Glutamatergic neuron (in vitro differentiated cells): ENCODE results near the gene HRG. TPM values are rescaled to one million over a fixed set of nuclear protein-coding genes. Genes with fewer than 3 reads are reported as not detected.
"Not testable (repeated sequence)": the region's sequence is repeated elsewhere in the genome, so short reads cannot be mapped to it uniquely, and the experiment has no call there.

Experiments used
- DNase-seq: peaks from one replicate; pipeline ENCODE4 v3.0.0; 2022
- H3K27ac Mint-ChIP-seq: one replicate; pipeline ENCODE4 v1.8.0; 2020; ENCODE audit warnings: mild to moderate bottlenecking, mixed read lengths, inconsistent platforms; ENCODE audit not compliant: unreplicated experiment
- H3K27me3 Mint-ChIP-seq: one replicate; pipeline ENCODE4 v1.8.0; 2020; ENCODE audit warnings: mild to moderate bottlenecking, moderate library complexity, mixed read lengths, inconsistent platforms; ENCODE audit not compliant: unreplicated experiment
- H3K36me3 Mint-ChIP-seq: one replicate; pipeline ENCODE4 v1.8.0; 2020; ENCODE audit warnings: mild to moderate bottlenecking, mixed read lengths, inconsistent platforms; ENCODE audit not compliant: unreplicated experiment
- H3K4me1 Mint-ChIP-seq: one replicate; pipeline ENCODE4 v1.8.0; 2020; ENCODE audit warnings: mild to moderate bottlenecking, low read depth, mixed read lengths, inconsistent platforms; ENCODE audit not compliant: unreplicated experiment
- H3K4me3 Mint-ChIP-seq: one replicate; pipeline ENCODE4 v1.8.0; 2020; ENCODE audit warnings: mild to moderate bottlenecking, mixed read lengths, inconsistent platforms; ENCODE audit not compliant: unreplicated experiment
- H3K9me3 Mint-ChIP-seq: one replicate; pipeline ENCODE4 v1.8.0; 2020; ENCODE audit warnings: mild to moderate bottlenecking, moderate library complexity, mixed read lengths, inconsistent platforms; ENCODE audit not compliant: unreplicated experiment
- total RNA-seq: library from RNA; stranded (reverse); fragmentation: NEBNext Ultra II Directional; extraction: Animal tissue kit (Norgen Biotek cat#: 25700); gene quantifications from one replicate; pipeline ENCODE4 v1.2.1, GENCODE V29; 2021; ENCODE audit not compliant: unreplicated experiment
- TF ChIP-seq, protein P1 (sequence below): fragments of 200-600 bp; sonication (generic); IDR thresholded peaks from one replicate; pipeline ENCODE4 v1.5.0; 2021; ENCODE audit not compliant: partially characterized antibody, unreplicated experiment

HRG gene
- total RNA-seq, 1 donor from 2014 or later: not detected

DNA sequence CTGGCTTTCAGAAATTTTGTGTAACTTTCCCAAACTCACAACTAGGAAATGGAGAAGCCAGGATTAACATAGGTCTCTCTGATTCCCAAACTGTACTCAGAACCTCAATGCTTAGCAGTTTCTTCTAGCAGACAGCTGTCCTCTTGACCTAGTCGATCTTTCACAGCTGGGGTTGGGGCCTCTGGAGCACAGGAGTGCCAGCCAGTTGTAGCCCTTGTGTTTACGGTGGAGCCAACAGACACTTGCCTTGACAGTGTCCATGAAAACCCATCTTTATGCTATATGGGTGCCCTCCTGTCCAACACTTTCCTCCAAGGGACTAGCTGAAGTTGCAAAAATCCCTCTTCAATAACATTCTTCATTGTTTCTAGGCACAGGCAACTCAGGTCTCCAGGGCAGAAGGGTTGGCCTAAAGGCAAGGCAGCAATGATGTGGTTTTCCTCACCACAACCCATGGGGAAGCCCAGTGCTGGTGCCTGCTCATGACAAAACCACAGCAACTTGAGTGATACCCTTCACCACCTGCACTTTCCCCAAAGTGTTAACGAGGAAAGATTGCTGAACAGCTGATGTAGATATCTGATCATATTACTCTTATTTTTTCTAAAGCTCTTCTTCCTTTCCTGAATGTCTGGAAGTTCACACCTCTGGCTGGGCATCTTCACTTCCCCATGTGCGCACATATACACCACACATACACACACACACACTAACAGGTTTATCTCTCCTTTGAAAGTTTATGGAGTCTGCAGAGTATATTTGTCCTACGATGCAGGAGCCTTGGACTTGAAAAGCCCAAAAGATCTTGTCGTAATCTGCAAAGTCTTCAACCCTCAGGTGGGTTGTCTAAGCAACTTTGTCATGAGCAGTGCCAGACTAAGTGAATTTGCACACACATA, 40.3 kb downstream of the HRG start:
- H3K27me3 Mint-ChIP-seq: no peaks in the 10 kb centered on the region
- H3K4me1 Mint-ChIP-seq: no peaks in the 10 kb centered on the region
- peaks cover 2% of the 10 kb centered on the region for H3K9me3 Mint-ChIP-seq
- H3K4me3 Mint-ChIP-seq: no peak overlapping the region
- no peak for DNase-seq
- no peaks in the 10 kb centered on the region for H3K36me3 Mint-ChIP-seq
- no peak overlapping the region for H3K27ac Mint-ChIP-seq
- TF ChIP-seq, protein P1, sequence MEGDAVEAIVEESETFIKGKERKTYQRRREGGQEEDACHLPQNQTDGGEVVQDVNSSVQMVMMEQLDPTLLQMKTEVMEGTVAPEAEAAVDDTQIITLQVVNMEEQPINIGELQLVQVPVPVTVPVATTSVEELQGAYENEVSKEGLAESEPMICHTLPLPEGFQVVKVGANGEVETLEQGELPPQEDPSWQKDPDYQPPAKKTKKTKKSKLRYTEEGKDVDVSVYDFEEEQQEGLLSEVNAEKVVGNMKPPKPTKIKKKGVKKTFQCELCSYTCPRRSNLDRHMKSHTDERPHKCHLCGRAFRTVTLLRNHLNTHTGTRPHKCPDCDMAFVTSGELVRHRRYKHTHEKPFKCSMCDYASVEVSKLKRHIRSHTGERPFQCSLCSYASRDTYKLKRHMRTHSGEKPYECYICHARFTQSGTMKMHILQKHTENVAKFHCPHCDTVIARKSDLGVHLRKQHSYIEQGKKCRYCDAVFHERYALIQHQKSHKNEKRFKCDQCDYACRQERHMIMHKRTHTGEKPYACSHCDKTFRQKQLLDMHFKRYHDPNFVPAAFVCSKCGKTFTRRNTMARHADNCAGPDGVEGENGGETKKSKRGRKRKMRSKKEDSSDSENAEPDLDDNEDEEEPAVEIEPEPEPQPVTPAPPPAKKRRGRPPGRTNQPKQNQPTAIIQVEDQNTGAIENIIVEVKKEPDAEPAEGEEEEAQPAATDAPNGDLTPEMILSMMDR: no peak

DNA sequence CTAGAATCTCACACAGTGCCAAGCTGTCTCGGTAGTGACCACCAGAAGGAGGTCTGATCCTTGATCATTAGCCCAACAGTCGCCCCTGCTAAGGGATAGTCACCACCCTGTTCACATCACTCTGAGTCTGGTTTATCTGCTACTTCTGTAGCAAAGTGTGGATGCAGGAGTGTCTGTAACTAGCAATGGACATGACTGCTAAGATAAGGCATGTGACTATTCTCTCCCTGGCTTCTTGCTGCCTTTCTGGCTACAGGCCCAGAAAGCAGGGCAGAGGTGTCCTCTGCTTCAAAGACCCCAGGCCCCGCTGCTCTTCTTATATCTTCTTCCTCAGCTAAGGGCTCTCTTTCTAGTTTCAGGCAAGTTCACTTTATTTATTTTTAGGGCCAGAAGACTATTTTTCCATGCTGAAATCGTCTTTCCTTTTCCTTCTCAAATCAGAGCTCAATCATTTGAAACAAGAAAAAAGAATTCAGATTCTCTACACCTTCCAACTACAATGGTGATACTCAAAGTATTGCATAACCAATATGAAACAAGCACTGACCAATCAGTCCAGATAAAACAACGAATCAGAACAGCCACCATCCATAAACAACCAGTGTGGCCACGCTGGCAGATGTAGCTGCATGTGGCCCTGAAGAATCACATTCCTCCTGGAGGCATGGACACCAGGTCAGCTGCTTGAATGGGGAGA, 43.3 kb downstream of the HRG start:
- H3K27ac Mint-ChIP-seq: no peak overlapping the region
- no peak for DNase-seq

DNA sequence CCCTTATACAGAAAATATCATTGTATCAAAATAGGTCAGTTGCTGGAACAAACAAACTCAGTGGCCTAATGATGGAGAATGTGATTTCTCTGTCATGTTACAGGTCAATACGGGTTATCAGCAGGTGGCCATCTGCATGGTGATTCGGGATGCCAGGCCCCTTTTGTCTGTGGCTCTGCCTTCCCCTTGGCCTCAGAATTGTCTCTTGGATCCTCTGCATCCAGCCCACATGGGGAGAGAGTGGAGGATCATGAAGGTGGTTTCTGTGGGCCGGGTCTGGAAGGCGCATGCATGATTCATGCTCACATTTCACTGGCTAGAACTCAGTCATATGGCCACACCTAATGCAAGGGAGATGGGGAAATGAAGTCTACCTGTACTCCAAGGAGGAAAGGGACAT, 44.9 kb downstream of the HRG start:
- not testable (repeated sequence) for H3K27ac Mint-ChIP-seq, H3K9me3 Mint-ChIP-seq, DNase-seq

More for the DNA sequence above, 43.3 kb downstream of the HRG start:
- no peak overlapping the region for H3K4me3 Mint-ChIP-seq
- TF ChIP-seq, protein P1: no peak
- H3K36me3 Mint-ChIP-seq: no peaks in the 10 kb centered on the region
- H3K4me1 Mint-ChIP-seq: no peaks in the 10 kb centered on the region
- no peaks in the 10 kb centered on the region for H3K27me3 Mint-ChIP-seq
- peaks cover 3% of the 10 kb centered on the region for H3K9me3 Mint-ChIP-seq

DNA sequence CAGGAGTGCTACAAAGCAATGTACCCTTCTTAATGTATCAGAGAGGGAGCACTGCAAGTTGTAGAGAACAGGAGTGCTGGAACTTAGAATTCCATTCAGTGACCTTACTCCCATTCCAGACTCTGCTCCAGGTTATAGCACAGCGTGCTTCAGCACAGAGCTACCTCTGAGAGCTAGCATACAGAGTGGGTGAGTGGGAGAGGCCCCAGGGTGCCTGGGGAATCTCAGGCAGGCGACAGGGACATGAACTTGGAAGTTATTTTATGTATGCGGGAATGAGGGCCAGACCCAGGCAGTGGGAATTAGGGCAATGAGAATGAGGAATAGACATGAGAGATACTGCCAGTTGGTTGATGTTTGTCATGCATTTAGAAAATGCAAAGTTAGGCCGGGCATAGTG, 47.7 kb downstream of the HRG start:
- TF ChIP-seq, protein P1: no peak

More for the DNA sequence above, 44.9 kb downstream of the HRG start:
- H3K27me3 Mint-ChIP-seq, H3K4me3 Mint-ChIP-seq, H3K4me1 Mint-ChIP-seq, H3K36me3 Mint-ChIP-seq: not testable (repeated sequence)

DNA sequence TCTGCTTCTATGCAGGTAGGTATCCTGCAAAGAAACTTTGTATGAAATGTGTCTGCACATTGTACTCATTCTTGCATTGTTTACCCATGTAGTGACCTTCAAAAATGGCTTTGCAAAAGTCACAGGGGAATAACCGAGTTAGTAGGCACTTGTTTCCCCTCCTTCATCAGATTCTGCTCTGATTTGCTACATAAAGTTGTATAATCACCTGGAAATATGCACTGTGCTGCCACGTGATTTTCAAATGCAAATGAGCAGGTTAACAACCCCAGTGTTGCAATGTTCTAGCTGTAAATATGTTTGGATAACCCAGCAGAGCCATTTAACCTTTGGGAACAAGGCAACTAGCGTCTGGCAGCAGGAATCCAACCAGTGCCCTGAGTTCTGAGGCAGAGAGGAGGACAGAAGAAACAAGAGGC, 51.2 kb downstream of the HRG start, which contains the start of gene KNG1:
KNG1 (plus strand) TSS at position 321 of the 419 bp plus-strand sequence. CDS start 184 bp downstream, outside the sequence.
- no peaks in the 10 kb centered on the region for H3K36me3 Mint-ChIP-seq
- no peak within 1 kb of the TSS for H3K27ac Mint-ChIP-seq
- H3K4me3 Mint-ChIP-seq: no peak within 1 kb of the TSS
- TF ChIP-seq, protein P1: no peak
- H3K9me3 Mint-ChIP-seq: peaks cover 2% of the 10 kb centered on the region
- peaks cover 4% of the 10 kb centered on the region for H3K4me1 Mint-ChIP-seq
- peaks cover 4% of the 10 kb centered on the region for H3K27me3 Mint-ChIP-seq
- no peak for DNase-seq

More for the DNA sequence above, 47.7 kb downstream of the HRG start:
- no peak overlapping the region for H3K27ac Mint-ChIP-seq
- peaks cover 2% of the 10 kb centered on the region for H3K9me3 Mint-ChIP-seq
- DNase-seq: no peak
- no peaks in the 10 kb centered on the region for H3K36me3 Mint-ChIP-seq
- H3K27me3 Mint-ChIP-seq: no peaks in the 10 kb centered on the region
- no peaks in the 10 kb centered on the region for H3K4me1 Mint-ChIP-seq
- H3K4me3 Mint-ChIP-seq: no peak overlapping the region
